ENCODE data around the gene TRMT44.

TRMT44 gene

GRCh38 chr4:8401665-8402064, 38.9 kb upstream of the TRMT44 start:
- Histone ChIP-seq H3K36me3 (ENCODE audit: insufficient read depth, low read length) (peaks cover 14% of the 10 kb centered on the region), H4K20me1 (ENCODE audit: insufficient read depth, low read length) (peaks cover 3% of the 10 kb centered on the region; the same call in 1 of the 2 replicates), H3K9me3 (ENCODE audit: insufficient read depth, low read length, severe bottlenecking) (no peaks in the 10 kb centered on the region), H3K4me3 (ENCODE audit: low read depth in 1 of 2, low read length in 2 of 2) (no peak overlapping the region), H3K27me3 (ENCODE audit: insufficient read depth, low read length, poor library complexity) (no peaks in the 10 kb centered on the region), H3K79me2 (ENCODE audit: insufficient read depth, low read length) (no peaks in the 10 kb centered on the region), H2AFZ (ENCODE audit: low read depth, low read length) (no peak overlapping the region), H3K4me2 (ENCODE audit: insufficient read depth, low read length) (no peak overlapping the region), H3K27ac (ENCODE audit: low read length) (no peak overlapping the region), H3K9ac (ENCODE audit: low read depth, low read length) (no peak overlapping the region), H3K4me1 (ENCODE audit: insufficient read depth, low read length) (no peaks in the 10 kb centered on the region)
- TF ChIP-seq EZH2 (IDR thresholded peaks at IDR 0.05; ENCODE audit: borderline replicate concordance, low read depth, low read length, severe bottlenecking) (no peak), CTCF (IDR thresholded peaks at IDR 0.05; ENCODE audit: borderline replicate concordance, extremely low read depth, low read length, poor library complexity, severe bottlenecking) (no peak)
- DNase-seq (no peak), ATAC-seq (ENCODE audit: insufficient read depth, low read depth) (no peak)

- no peak overlapping the region for H3K9ac ChIP-seq (ENCODE audit: low read depth, low read length)
- no peaks in the 10 kb centered on the region for H3K4me1 ChIP-seq (ENCODE audit: insufficient read depth, low read length)
- H3K36me3 ChIP-seq (ENCODE audit: insufficient read depth, low read length), result peaks cover 14% of the 10 kb centered on the region
Observed at GRCh38 chr4:8402181-8402597, 38.4 kb upstream of the TRMT44 start.

GRCh38 chr4:8402640-8403039, 37.9 kb upstream of the TRMT44 start:
- peaks cover 18% of the 10 kb centered on the region for H3K36me3 ChIP-seq (ENCODE audit: insufficient read depth, low read length)
- H3K27ac ChIP-seq (ENCODE audit: low read length), result no peak overlapping the region

More at GRCh38 chr4:8402181-8402597, 38.4 kb upstream of the TRMT44 start:
- no peak overlapping the region for H3K4me3 ChIP-seq (ENCODE audit: low read depth in 1 of 2, low read length in 2 of 2)
- H3K27me3 ChIP-seq (ENCODE audit: insufficient read depth, low read length, poor library complexity), result no peaks in the 10 kb centered on the region
- no peak overlapping the region for H3K4me2 ChIP-seq (ENCODE audit: insufficient read depth, low read length)
- TF ChIP-seq CTCF (IDR thresholded peaks at IDR 0.05; ENCODE audit: borderline replicate concordance, extremely low read depth, low read length, poor library complexity, severe bottlenecking), result no peak
- no peak for TF ChIP-seq EZH2 (IDR thresholded peaks at IDR 0.05; ENCODE audit: borderline replicate concordance, low read depth, low read length, severe bottlenecking)
- H3K79me2 ChIP-seq (ENCODE audit: insufficient read depth, low read length), result no peaks in the 10 kb centered on the region
- peaks cover 3% of the 10 kb centered on the region; the same call in 1 of the 2 replicates for H4K20me1 ChIP-seq (ENCODE audit: insufficient read depth, low read length)
- no peak overlapping the region for H2AFZ ChIP-seq (ENCODE audit: low read depth, low read length)
- ATAC-seq (ENCODE audit: insufficient read depth, low read depth) (no peak), DNase-seq (no peak)
- no peak overlapping the region for H3K27ac ChIP-seq (ENCODE audit: low read length)
- no peaks in the 10 kb centered on the region for H3K9me3 ChIP-seq (ENCODE audit: insufficient read depth, low read length, severe bottlenecking)

More at GRCh38 chr4:8402640-8403039, 37.9 kb upstream of the TRMT44 start:
- H3K79me2 ChIP-seq (ENCODE audit: insufficient read depth, low read length), result no peaks in the 10 kb centered on the region
- no peaks in the 10 kb centered on the region for H3K4me1 ChIP-seq (ENCODE audit: insufficient read depth, low read length)
- no peak overlapping the region for H2AFZ ChIP-seq (ENCODE audit: low read depth, low read length)
- DNase-seq, result no peak
- no peak overlapping the region for H3K4me3 ChIP-seq (ENCODE audit: low read depth in 1 of 2, low read length in 2 of 2)
- TF ChIP-seq EZH2 (IDR thresholded peaks at IDR 0.05; ENCODE audit: borderline replicate concordance, low read depth, low read length, severe bottlenecking) (no peak), CTCF (IDR thresholded peaks at IDR 0.05; ENCODE audit: borderline replicate concordance, extremely low read depth, low read length, poor library complexity, severe bottlenecking) (no peak)
- H3K27me3 ChIP-seq (ENCODE audit: insufficient read depth, low read length, poor library complexity), result no peaks in the 10 kb centered on the region
- H3K9me3 ChIP-seq (ENCODE audit: insufficient read depth, low read length, severe bottlenecking), result no peaks in the 10 kb centered on the region
- H3K4me2 ChIP-seq (ENCODE audit: insufficient read depth, low read length), result no peak overlapping the region
- peaks cover 3% of the 10 kb centered on the region; the same call in 1 of the 2 replicates for H4K20me1 ChIP-seq (ENCODE audit: insufficient read depth, low read length)
- no peak overlapping the region for H3K9ac ChIP-seq (ENCODE audit: low read depth, low read length)
- ATAC-seq (ENCODE audit: insufficient read depth, low read depth), result no peak
